Vagina (tissue), 2 donors: Measurements from ENCODE around the gene KCNE2.
"Not testable (repeated sequence)": the region's sequence is repeated elsewhere in the genome, so short reads cannot be mapped to it uniquely, and the experiment has no call there.

Experiments
- POLR2A ChIP-seq, 2 donors: fragments of 450-650 bp; IDR thresholded peaks; one replicate each; pipeline ENCODE4 v1.6.1; 2017; ENCODE audit warnings: antibody characterized with exemption in 2 of 2, mild to moderate bottlenecking in 2 of 2, moderate library complexity in 2 of 2
- TF ChIP-seq, protein P1 (sequence below), 3 experiments: fragments of 450-650 bp in 2 of 3; fragments of 200-600 bp in 1 of 3; sonication (generic) in 1 of 3; IDR thresholded peaks; one replicate each; pipeline ENCODE4 v1.5.1; 2017 to 2019; ENCODE audit warnings: antibody characterized with exemption in 3 of 3, mild to moderate bottlenecking in 2 of 3, moderate library complexity in 2 of 3

- TF ChIP-seq POLR2A (IDR thresholded peaks at IDR 0.05) = not testable (repeated sequence)
- TF ChIP-seq, protein P1, sequence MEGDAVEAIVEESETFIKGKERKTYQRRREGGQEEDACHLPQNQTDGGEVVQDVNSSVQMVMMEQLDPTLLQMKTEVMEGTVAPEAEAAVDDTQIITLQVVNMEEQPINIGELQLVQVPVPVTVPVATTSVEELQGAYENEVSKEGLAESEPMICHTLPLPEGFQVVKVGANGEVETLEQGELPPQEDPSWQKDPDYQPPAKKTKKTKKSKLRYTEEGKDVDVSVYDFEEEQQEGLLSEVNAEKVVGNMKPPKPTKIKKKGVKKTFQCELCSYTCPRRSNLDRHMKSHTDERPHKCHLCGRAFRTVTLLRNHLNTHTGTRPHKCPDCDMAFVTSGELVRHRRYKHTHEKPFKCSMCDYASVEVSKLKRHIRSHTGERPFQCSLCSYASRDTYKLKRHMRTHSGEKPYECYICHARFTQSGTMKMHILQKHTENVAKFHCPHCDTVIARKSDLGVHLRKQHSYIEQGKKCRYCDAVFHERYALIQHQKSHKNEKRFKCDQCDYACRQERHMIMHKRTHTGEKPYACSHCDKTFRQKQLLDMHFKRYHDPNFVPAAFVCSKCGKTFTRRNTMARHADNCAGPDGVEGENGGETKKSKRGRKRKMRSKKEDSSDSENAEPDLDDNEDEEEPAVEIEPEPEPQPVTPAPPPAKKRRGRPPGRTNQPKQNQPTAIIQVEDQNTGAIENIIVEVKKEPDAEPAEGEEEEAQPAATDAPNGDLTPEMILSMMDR (IDR thresholded peaks at IDR 0.05) = not testable (repeated sequence)
These were observed 11.8 kb downstream of the KCNE2 start for GRCh38 chr21:34375619-34375972.
